Measurements from ENCODE around the gene SPOCD1. TPM values are rescaled to one million over a fixed set of nuclear protein-coding genes. Genes with fewer than 3 reads are reported as not detected.

The SPOCD1 gene
- total RNA-seq, 2 donors from 2014 or later = 21.6 TPM; not detected in 1

DNA sequence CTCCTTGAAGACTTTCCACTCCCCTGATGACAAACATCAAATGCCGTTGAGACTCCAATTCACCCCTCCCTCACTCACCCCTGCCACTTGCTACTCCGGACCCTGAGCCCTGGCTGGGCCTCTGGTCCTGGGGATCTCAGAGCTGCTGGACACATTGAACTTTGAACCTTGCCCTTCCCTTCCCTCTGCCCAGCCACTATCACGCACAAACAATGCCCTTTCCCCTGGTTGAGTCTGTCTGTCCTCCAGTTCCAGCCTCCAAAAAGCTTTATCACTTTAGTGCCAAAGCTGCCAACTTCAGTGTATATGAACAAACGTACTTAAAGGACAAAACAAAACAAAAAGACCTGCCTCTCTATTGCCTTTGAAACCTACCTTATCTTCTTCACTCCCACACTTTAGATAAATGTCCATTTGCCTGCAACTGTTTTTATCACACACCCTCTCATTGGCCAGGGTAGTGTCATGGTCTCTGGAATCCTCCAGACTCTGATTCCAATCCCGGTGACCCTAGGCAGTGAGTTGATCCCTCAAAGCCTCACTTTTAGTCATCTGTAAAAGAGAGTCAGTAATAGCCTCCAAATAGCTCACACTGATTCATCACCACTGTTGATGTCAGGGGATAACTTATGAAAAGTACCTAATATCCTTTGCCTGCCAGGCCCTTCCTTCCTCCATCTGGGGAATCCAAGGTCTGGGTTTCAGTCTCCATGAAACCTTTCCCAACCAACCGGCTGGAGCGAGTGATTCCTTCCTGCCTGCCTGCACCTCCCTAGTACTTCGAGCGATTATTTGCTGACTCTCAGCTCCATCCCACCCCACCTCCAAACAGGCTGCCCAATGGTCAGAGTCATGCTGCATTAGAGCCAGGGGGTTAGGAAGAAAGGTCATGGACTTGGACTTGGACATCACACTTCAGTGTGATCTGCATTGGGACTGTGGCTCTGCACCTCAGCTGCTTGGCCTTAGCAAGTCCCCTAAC lies 15.9 kb upstream of the SPOCD1 start:
- intact Hi-C loops (cut with DNase I) = no loop called here
- no peaks in the 10 kb centered on the region for H3K27me3 ChIP-seq (replicated peaks; ENCODE audit: insufficient read depth)
- H3K4me3 ChIP-seq = no peak overlapping the region
- no peak for TF ChIP-seq POLR2A (IDR thresholded peaks at IDR 0.05)
- TF ChIP-seq, protein P1, sequence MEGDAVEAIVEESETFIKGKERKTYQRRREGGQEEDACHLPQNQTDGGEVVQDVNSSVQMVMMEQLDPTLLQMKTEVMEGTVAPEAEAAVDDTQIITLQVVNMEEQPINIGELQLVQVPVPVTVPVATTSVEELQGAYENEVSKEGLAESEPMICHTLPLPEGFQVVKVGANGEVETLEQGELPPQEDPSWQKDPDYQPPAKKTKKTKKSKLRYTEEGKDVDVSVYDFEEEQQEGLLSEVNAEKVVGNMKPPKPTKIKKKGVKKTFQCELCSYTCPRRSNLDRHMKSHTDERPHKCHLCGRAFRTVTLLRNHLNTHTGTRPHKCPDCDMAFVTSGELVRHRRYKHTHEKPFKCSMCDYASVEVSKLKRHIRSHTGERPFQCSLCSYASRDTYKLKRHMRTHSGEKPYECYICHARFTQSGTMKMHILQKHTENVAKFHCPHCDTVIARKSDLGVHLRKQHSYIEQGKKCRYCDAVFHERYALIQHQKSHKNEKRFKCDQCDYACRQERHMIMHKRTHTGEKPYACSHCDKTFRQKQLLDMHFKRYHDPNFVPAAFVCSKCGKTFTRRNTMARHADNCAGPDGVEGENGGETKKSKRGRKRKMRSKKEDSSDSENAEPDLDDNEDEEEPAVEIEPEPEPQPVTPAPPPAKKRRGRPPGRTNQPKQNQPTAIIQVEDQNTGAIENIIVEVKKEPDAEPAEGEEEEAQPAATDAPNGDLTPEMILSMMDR (IDR thresholded peaks at IDR 0.05) = no peak
- no peak for TF ChIP-seq POLR2AphosphoS5 (IDR thresholded peaks at IDR 0.05)
- no peaks in the 10 kb centered on the region for H3K9me3 ChIP-seq
- WGBS = 88% methylated on average over 9 of the region's 9 CpGs
- no peak overlapping the region for H3K27ac ChIP-seq
- H3K4me1 ChIP-seq (replicated peaks) = no peaks in the 10 kb centered on the region
- no peaks in the 10 kb centered on the region for H3K36me3 ChIP-seq
- DNase-seq (ENCODE audit: low spot score) = no peak

DNA sequence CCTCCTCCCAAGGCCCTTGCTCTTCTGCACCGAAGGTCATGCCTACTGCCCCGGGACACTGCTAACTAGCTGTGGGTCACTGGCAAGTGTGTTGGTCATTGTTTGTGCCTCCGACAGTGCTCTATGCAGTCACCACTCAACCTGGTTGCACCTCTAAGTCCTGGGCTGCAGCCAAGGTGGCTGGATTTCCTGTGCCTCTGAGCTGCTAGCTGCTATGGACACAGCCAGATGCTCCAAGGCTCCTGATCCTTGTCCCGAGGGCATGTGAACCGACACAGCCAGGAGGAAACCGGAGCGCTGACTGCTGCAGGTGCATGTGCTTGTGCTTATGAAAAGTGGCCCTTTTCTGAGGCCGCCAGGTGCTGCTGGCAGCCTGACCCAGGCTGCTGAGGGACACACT lies 14.7 kb upstream of the SPOCD1 start:
- WGBS = 94% methylated on average over 8 of the region's 8 CpGs
- no peak overlapping the region for H3K27ac ChIP-seq
- intact Hi-C loops (cut with DNase I) = no loop called here

DNA sequence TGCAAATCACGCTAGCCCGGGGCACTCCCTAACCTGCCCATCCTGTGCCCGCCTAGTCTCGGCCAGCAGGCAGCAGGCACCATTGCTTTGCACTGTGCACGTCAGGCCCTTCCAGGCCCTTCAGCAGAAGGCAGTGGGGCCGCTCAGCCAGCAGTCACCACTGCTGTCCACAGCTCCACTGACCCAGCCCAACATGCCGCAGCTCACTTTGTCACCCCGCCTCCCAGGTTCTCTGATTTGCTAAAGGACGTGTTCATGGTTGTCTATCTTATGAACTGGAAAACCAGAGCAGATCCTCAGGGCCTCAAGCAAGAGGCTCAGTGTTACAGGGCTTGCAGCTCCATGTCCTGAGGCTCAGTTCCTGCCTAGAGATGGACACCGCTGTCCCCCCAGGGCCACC lies 14.2 kb upstream of the SPOCD1 start:
- H3K27me3 ChIP-seq (replicated peaks; ENCODE audit: insufficient read depth) = no peaks in the 10 kb centered on the region
- DNase-seq (ENCODE audit: low spot score) = no peak
- no peaks in the 10 kb centered on the region for H3K9me3 ChIP-seq
- H3K36me3 ChIP-seq = no peaks in the 10 kb centered on the region
- intact Hi-C loops (cut with DNase I) = no loop called here
- H3K4me1 ChIP-seq (replicated peaks) = no peaks in the 10 kb centered on the region
- TF ChIP-seq, protein P1 (IDR thresholded peaks at IDR 0.05) = no peak
- no peak for TF ChIP-seq POLR2AphosphoS5 (IDR thresholded peaks at IDR 0.05)
- H3K4me3 ChIP-seq = no peak overlapping the region
- WGBS = 96% methylated on average over 10 of the region's 10 CpGs
- no peak overlapping the region for H3K27ac ChIP-seq

More for the DNA sequence above, 14.7 kb upstream of the SPOCD1 start:
- TF ChIP-seq POLR2AphosphoS5 (IDR thresholded peaks at IDR 0.05) = no peak
- TF ChIP-seq POLR2A (IDR thresholded peaks at IDR 0.05) = no peak
- TF ChIP-seq, protein P1 (IDR thresholded peaks at IDR 0.05) = no peak
- no peaks in the 10 kb centered on the region for H3K36me3 ChIP-seq
- H3K4me1 ChIP-seq (replicated peaks) = no peaks in the 10 kb centered on the region
- no peak overlapping the region for H3K4me3 ChIP-seq
- H3K27me3 ChIP-seq (replicated peaks; ENCODE audit: insufficient read depth) = no peaks in the 10 kb centered on the region
- no peaks in the 10 kb centered on the region for H3K9me3 ChIP-seq
- DNase-seq (ENCODE audit: low spot score) = no peak

GRCh38 chr1:31828926-31829690 lies 13.3 kb upstream of the SPOCD1 start:
- WGBS = 90% methylated on average over 15 of the region's 15 CpGs
- intact Hi-C loops (cut with DNase I) = no loop called here

More at GRCh38 chr1:31828926-31829690, 13.3 kb upstream of the SPOCD1 start:
- no peak for DNase-seq (ENCODE audit: low spot score)
- Histone ChIP-seq H3K27me3 (replicated peaks; ENCODE audit: insufficient read depth) (no peaks in the 10 kb centered on the region), H3K4me1 (replicated peaks) (no peaks in the 10 kb centered on the region), H3K9me3 (no peaks in the 10 kb centered on the region), H3K4me3 (no peak overlapping the region), H3K27ac (no peak overlapping the region), H3K36me3 (no peaks in the 10 kb centered on the region)
- TF ChIP-seq POLR2AphosphoS5 (IDR thresholded peaks at IDR 0.05) = no peak
- no peak for TF ChIP-seq POLR2A (IDR thresholded peaks at IDR 0.05)
- TF ChIP-seq, protein P1 (IDR thresholded peaks at IDR 0.05) = no peak

Measured in prostate gland (tissue), 2 donors.